ENCODE measurements around the gene PDHA1.

The PDHA1 gene

GRCh38 chrX:19350941-19351384 lies 7.2 kb downstream of the PDHA1 start:
- Histone ChIP-seq H3K4me1 (ENCODE audit: insufficient read depth, low read length) (no peaks in the 10 kb centered on the region), H3K9me3 (ENCODE audit: insufficient read depth, low read depth, low read length) (no peaks in the 10 kb centered on the region), H3K9ac (ENCODE audit: low read depth, low read length) (no peak overlapping the region), H3K27me3 (ENCODE audit: insufficient read depth, low read length) (no peaks in the 10 kb centered on the region), H3K4me3 (ENCODE audit: low read length) (no peak overlapping the region), H3K36me3 (ENCODE audit: insufficient read depth, low read depth, low read length) (peaks cover 56% of the 10 kb centered on the region), H3K27ac (ENCODE audit: low read length) (no peak overlapping the region)

- Histone ChIP-seq H3K9me3 (ENCODE audit: insufficient read depth, low read depth, low read length) (no peaks in the 10 kb centered on the region), H3K27ac (ENCODE audit: low read length) (no peak overlapping the region), H3K4me1 (ENCODE audit: insufficient read depth, low read length) (no peaks in the 10 kb centered on the region), H3K36me3 (ENCODE audit: insufficient read depth, low read depth, low read length) (peaks cover 85% of the 10 kb centered on the region), H3K4me3 (ENCODE audit: low read length) (no peak overlapping the region), H3K27me3 (ENCODE audit: insufficient read depth, low read length) (no peaks in the 10 kb centered on the region), H3K9ac (ENCODE audit: low read depth, low read length) (no peak overlapping the region)
Observed at GRCh38 chrX:19354625-19355024, 10.9 kb downstream of the PDHA1 start.

GRCh38 chrX:19358521-19358920 lies 14.8 kb downstream of the PDHA1 start:
- Histone ChIP-seq H3K4me3 (ENCODE audit: low read length) (no peak overlapping the region), H3K9me3 (ENCODE audit: insufficient read depth, low read depth, low read length) (no peaks in the 10 kb centered on the region), H3K27ac (ENCODE audit: low read length) (no peak overlapping the region), H3K36me3 (ENCODE audit: insufficient read depth, low read depth, low read length) (peaks cover 86% of the 10 kb centered on the region), H3K4me1 (ENCODE audit: insufficient read depth, low read length) (no peaks in the 10 kb centered on the region), H3K27me3 (ENCODE audit: insufficient read depth, low read length) (no peaks in the 10 kb centered on the region), H3K9ac (ENCODE audit: low read depth, low read length) (no peak overlapping the region)

- Histone ChIP-seq H3K36me3 (ENCODE audit: insufficient read depth, low read depth, low read length) (peaks cover 70% of the 10 kb centered on the region), H3K9ac (ENCODE audit: low read depth, low read length) (no peak overlapping the region), H3K27ac (ENCODE audit: low read length) (no peak overlapping the region), H3K9me3 (ENCODE audit: insufficient read depth, low read depth, low read length) (no peaks in the 10 kb centered on the region), H3K27me3 (ENCODE audit: insufficient read depth, low read length) (no peaks in the 10 kb centered on the region), H3K4me3 (ENCODE audit: low read length) (no peak overlapping the region), H3K4me1 (ENCODE audit: insufficient read depth, low read length) (no peaks in the 10 kb centered on the region)
Observed at GRCh38 chrX:19360903-19361302, 17.2 kb downstream of the PDHA1 start.

- no peak overlapping the region for H3K9ac ChIP-seq (ENCODE audit: low read depth, low read length)
- no peaks in the 10 kb centered on the region for H3K4me1 ChIP-seq (ENCODE audit: insufficient read depth, low read length)
- peaks cover 62% of the 10 kb centered on the region for H3K36me3 ChIP-seq (ENCODE audit: insufficient read depth, low read depth, low read length)
- no peaks in the 10 kb centered on the region for H3K27me3 ChIP-seq (ENCODE audit: insufficient read depth, low read length)
- H3K4me3 ChIP-seq (ENCODE audit: low read length) = no peak overlapping the region
- H3K27ac ChIP-seq (ENCODE audit: low read length) = no peak overlapping the region
- no peaks in the 10 kb centered on the region for H3K9me3 ChIP-seq (ENCODE audit: insufficient read depth, low read depth, low read length)
Observed at GRCh38 chrX:19361701-19362100, 18.0 kb downstream of the PDHA1 start.

GRCh38 chrX:19368576-19368975 lies 24.8 kb downstream of the PDHA1 start:
- Histone ChIP-seq H3K4me3 (ENCODE audit: low read length) (no peak overlapping the region), H3K4me1 (ENCODE audit: insufficient read depth, low read length) (no peaks in the 10 kb centered on the region), H3K36me3 (ENCODE audit: insufficient read depth, low read depth, low read length) (no peaks in the 10 kb centered on the region), H3K27ac (ENCODE audit: low read length) (no peak overlapping the region), H3K9ac (ENCODE audit: low read depth, low read length) (no peak overlapping the region), H3K27me3 (ENCODE audit: insufficient read depth, low read length) (peaks cover 3% of the 10 kb centered on the region; the same call in 1 of the 2 replicates), H3K9me3 (ENCODE audit: insufficient read depth, low read depth, low read length) (no peaks in the 10 kb centered on the region)

GRCh38 chrX:19370061-19370460 lies 26.3 kb downstream of the PDHA1 start:
- H3K4me3 ChIP-seq (ENCODE audit: low read length) = no peak overlapping the region
- H3K9me3 ChIP-seq (ENCODE audit: insufficient read depth, low read depth, low read length) = no peaks in the 10 kb centered on the region
- no peak overlapping the region for H3K9ac ChIP-seq (ENCODE audit: low read depth, low read length)
- no peaks in the 10 kb centered on the region for H3K4me1 ChIP-seq (ENCODE audit: insufficient read depth, low read length)
- peaks cover 15% of the 10 kb centered on the region for H3K27me3 ChIP-seq (ENCODE audit: insufficient read depth, low read length)
- no peaks in the 10 kb centered on the region for H3K36me3 ChIP-seq (ENCODE audit: insufficient read depth, low read depth, low read length)
- no peak overlapping the region for H3K27ac ChIP-seq (ENCODE audit: low read length)

GRCh38 chrX:19372170-19372546 lies 28.4 kb downstream of the PDHA1 start:
- H3K27ac ChIP-seq (ENCODE audit: low read length) = no peak overlapping the region
- H3K9ac ChIP-seq (ENCODE audit: low read depth, low read length) = no peak overlapping the region; the same call in 1 of the 2 replicates
- peak overlapping the region; percentile 79 for H3K4me3 ChIP-seq (ENCODE audit: low read length)

GRCh38 chrX:19372547-19373331 lies 29.0 kb downstream of the PDHA1 start:
- Histone ChIP-seq H3K9me3 (ENCODE audit: insufficient read depth, low read depth, low read length) (no peaks in the 10 kb centered on the region), H3K27ac (ENCODE audit: low read length) (no peak overlapping the region), H3K36me3 (ENCODE audit: insufficient read depth, low read depth, low read length) (no peaks in the 10 kb centered on the region), H3K27me3 (ENCODE audit: insufficient read depth, low read length) (peaks cover 15% of the 10 kb centered on the region), H3K4me3 (ENCODE audit: low read length) (peak overlapping the region; percentile 79), H3K4me1 (ENCODE audit: insufficient read depth, low read length) (no peaks in the 10 kb centered on the region), H3K9ac (ENCODE audit: low read depth, low read length) (no peak overlapping the region; the same call in 1 of the 2 replicates)

More at GRCh38 chrX:19372170-19372546, 28.4 kb downstream of the PDHA1 start:
- Histone ChIP-seq H3K9me3 (ENCODE audit: insufficient read depth, low read depth, low read length) (no peaks in the 10 kb centered on the region), H3K36me3 (ENCODE audit: insufficient read depth, low read depth, low read length) (no peaks in the 10 kb centered on the region), H3K4me1 (ENCODE audit: insufficient read depth, low read length) (no peaks in the 10 kb centered on the region), H3K27me3 (ENCODE audit: insufficient read depth, low read length) (peaks cover 15% of the 10 kb centered on the region)

GRCh38 chrX:19373351-19373891 lies 29.7 kb downstream of the PDHA1 start:
- no peaks in the 10 kb centered on the region for H3K4me1 ChIP-seq (ENCODE audit: insufficient read depth, low read length)
- no peak overlapping the region for H3K9ac ChIP-seq (ENCODE audit: low read depth, low read length)
- H3K27me3 ChIP-seq (ENCODE audit: insufficient read depth, low read length) = peaks cover 15% of the 10 kb centered on the region
- no peak overlapping the region for H3K27ac ChIP-seq (ENCODE audit: low read length)
- H3K4me3 ChIP-seq (ENCODE audit: low read length) = peak overlapping the region; percentile 79; the same call in 1 of the 2 replicates
- no peaks in the 10 kb centered on the region for H3K9me3 ChIP-seq (ENCODE audit: insufficient read depth, low read depth, low read length)
- H3K36me3 ChIP-seq (ENCODE audit: insufficient read depth, low read depth, low read length) = no peaks in the 10 kb centered on the region

- Histone ChIP-seq H3K9ac (ENCODE audit: low read depth, low read length) (no peak overlapping the region), H3K4me1 (ENCODE audit: insufficient read depth, low read length) (no peaks in the 10 kb centered on the region), H3K27me3 (ENCODE audit: insufficient read depth, low read length) (peaks cover 15% of the 10 kb centered on the region), H3K4me3 (ENCODE audit: low read length) (no peak overlapping the region), H3K36me3 (ENCODE audit: insufficient read depth, low read depth, low read length) (no peaks in the 10 kb centered on the region), H3K27ac (ENCODE audit: low read length) (no peak overlapping the region), H3K9me3 (ENCODE audit: insufficient read depth, low read depth, low read length) (no peaks in the 10 kb centered on the region)
Observed at GRCh38 chrX:19375546-19375945, 31.8 kb downstream of the PDHA1 start.

- Histone ChIP-seq H3K9ac (ENCODE audit: low read depth, low read length) (no peak overlapping the region), H3K4me3 (ENCODE audit: low read length) (no peak overlapping the region), H3K36me3 (ENCODE audit: insufficient read depth, low read depth, low read length) (no peaks in the 10 kb centered on the region), H3K4me1 (ENCODE audit: insufficient read depth, low read length) (no peaks in the 10 kb centered on the region), H3K9me3 (ENCODE audit: insufficient read depth, low read depth, low read length) (no peaks in the 10 kb centered on the region), H3K27me3 (ENCODE audit: insufficient read depth, low read length) (peaks cover 15% of the 10 kb centered on the region), H3K27ac (ENCODE audit: low read length) (no peak overlapping the region)
Observed at GRCh38 chrX:19377799-19378198, 34.1 kb downstream of the PDHA1 start.
